HCT116 (cell line): Measurements from ENCODE around the gene SPRING1. TPM values are rescaled to one million over a fixed set of nuclear protein-coding genes. Genes with fewer than 3 reads are reported as not detected.

Experiments
- ATAC-seq: fragments of 200-7000 bp; cut with Tn5 transposase; 2 replicates; pipeline ENCODE4 v1.9.1; 2020; ENCODE audit warnings: mild to moderate bottlenecking, moderate library complexity
- BruUV-seq: library from RNA; stranded (reverse); fragments of 400-500 nt; replicated peaks from 2 replicates; lab custom pipeline; 2021; lab: Mats Ljungman, UMichigan
- CTCF ChIA-PET: fragments of 300-600 bp; sonication (Branson Sonifier 250); formaldehyde crosslinking; loops from one replicate; lab custom pipeline; 2021; ENCODE audit warnings: antibody characterized with exemption; lab: Charles Lee
- POLR2A ChIA-PET: fragments of 300-600, 350-600 bp; sonication (Branson Sonifier 250); formaldehyde crosslinking; loops from one replicate; lab custom pipeline; 2021; ENCODE audit warnings: antibody characterized with exemption; lab: Charles Lee
- RAD21 ChIA-PET, 2 experiments: fragments of 300-600 bp; sonication (Branson Sonifier 250); formaldehyde crosslinking; loops; one replicate each; lab custom pipeline; 2023; ENCODE audit warnings: low total read pairs in 2 of 2; ENCODE audit not compliant: uncharacterized antibody in 2 of 2, unreplicated experiment in 2 of 2, low non-redundant PET in 1 of 2; lab: Charles Lee
- DNase-seq: peaks from one replicate; pipeline ENCODE4 v3.0.0-alpha.2; 2010; ENCODE audit warnings: low read depth, low spot score
- H2AFZ ChIP-seq: fragments of 200-600 bp; shearing (Covaris generic), sonication (generic); 2 replicates; pipeline ENCODE4 v1.6.1; 2017; ENCODE audit warnings: low read depth, mixed run types, mixed read lengths, antibody characterized with exemption, low read length; ENCODE audit not compliant: poor library complexity, severe bottlenecking
- H3K27ac ChIP-seq: 2 replicates; pipeline ENCODE4 v1.5.1; 2012; ENCODE audit warnings: low read depth, low read length
- H3K27me3 ChIP-seq: fragments of 200-600 bp; sonication (generic); 2 replicates; pipeline ENCODE4 v1.6.1; 2016; ENCODE audit warnings: mixed run types, low read length, mixed read lengths; ENCODE audit not compliant: insufficient read depth
- H3K36me3 ChIP-seq, 2 experiments: fragments of 200-500 bp in 1 of 2; fragments of 200-600 bp in 1 of 2; sonication (Bioruptor generic) in 1 of 2; sonication (generic) in 1 of 2; 2 replicates each; pipeline versions ENCODE4 v1.5.1 to v1.6.1; 2014 to 2016; ENCODE audit warnings: low read length in 2 of 2, inconsistent platforms in 1 of 2, mixed read lengths in 1 of 2, mixed run types in 1 of 2; ENCODE audit not compliant: insufficient read depth in 2 of 2, control insufficient read depth in 1 of 2
- H3K4me1 ChIP-seq, 2 experiments: fragments of 200-600 bp in 1 of 2; sonication (generic) in 1 of 2; 2 replicates each; pipeline versions ENCODE4 v1.5.1 to v1.6.1; 2012 to 2017; ENCODE audit warnings: low read length in 2 of 2, inconsistent platforms in 1 of 2, mild to moderate bottlenecking in 1 of 2, mixed read lengths in 1 of 2, mixed run types in 1 of 2, moderate library complexity in 1 of 2; ENCODE audit not compliant: insufficient read depth in 2 of 2, control insufficient read depth in 1 of 2
- H3K4me2 ChIP-seq: fragments of 200-600 bp; sonication (generic); 2 replicates; pipeline ENCODE4 v1.6.1; 2017; ENCODE audit warnings: mixed run types, low read length, mixed read lengths
- H3K4me3 ChIP-seq, 2 experiments: fragments of 200-600 bp in 1 of 2; sonication (generic) in 1 of 2; replicated peaks in 1 of 2; 2 replicates each; pipeline ENCODE4 v1.5.1; 2011 to 2016; ENCODE audit warnings: low read length in 2 of 2, control low read depth in 1 of 2, low read depth in 1 of 2, mild to moderate bottlenecking in 1 of 2, mixed read lengths in 1 of 2, mixed run types in 1 of 2
- H3K79me2 ChIP-seq: fragments of 200-600 bp; sonication (generic); 2 replicates; pipeline ENCODE4 v1.6.1; 2017; ENCODE audit warnings: mild to moderate bottlenecking, mixed run types, low read length, moderate library complexity, mixed read lengths; ENCODE audit not compliant: insufficient read depth
- H3K9ac ChIP-seq: fragments of 200-600 bp; sonication (generic); 2 replicates; pipeline ENCODE4 v1.6.1; 2016; ENCODE audit warnings: low read length, mixed read lengths
- H3K9me2 ChIP-seq: fragments of 200-600 bp; sonication (generic), shearing (Covaris generic); 2 replicates; pipeline ENCODE4 v1.6.1; 2017; ENCODE audit warnings: mixed run types, mild to moderate bottlenecking, moderate library complexity; ENCODE audit not compliant: insufficient read depth
- H3K9me3 ChIP-seq, 2 experiments: fragments of 200-500 bp in 1 of 2; fragments of 200-600 bp in 1 of 2; sonication (Bioruptor generic) in 1 of 2; sonication (generic) in 1 of 2; 2 replicates each; pipeline ENCODE4 v1.6.1; 2014 to 2017; ENCODE audit warnings: low read length in 2 of 2, mixed read lengths in 2 of 2, inconsistent platforms in 1 of 2, low read depth in 1 of 2, mild to moderate bottlenecking in 1 of 2, mixed run types in 1 of 2, moderate library complexity in 1 of 2; ENCODE audit not compliant: control insufficient read depth in 1 of 2, insufficient read depth in 1 of 2
- H4K20me1 ChIP-seq: fragments of 200-600 bp; sonication (generic), shearing (Covaris generic); 2 replicates; pipeline ENCODE4 v1.6.1; 2017; ENCODE audit warnings: mixed run types, mild to moderate bottlenecking, moderate library complexity; ENCODE audit not compliant: insufficient read depth
- ATF3 ChIP-seq: IDR thresholded peaks from 2 replicates; pipeline ENCODE4 v1.6.1; 2012
- CBX3 ChIP-seq: IDR thresholded peaks from 2 replicates; pipeline ENCODE4 v1.6.1; 2012; ENCODE audit warnings: low read depth
- CEBPB ChIP-seq: IDR thresholded peaks from 2 replicates; pipeline ENCODE4 v1.6.1; 2012; ENCODE audit warnings: low read depth
- EGR1 ChIP-seq: IDR thresholded peaks from 2 replicates; pipeline ENCODE4 v1.6.1; 2012; ENCODE audit warnings: low read depth
- EZH2 ChIP-seq: fragments of 200-600 bp; sonication (generic); IDR thresholded peaks from 2 replicates; pipeline ENCODE4 v1.6.1; 2017; ENCODE audit warnings: antibody characterized with exemption, mixed run types
- FOSL1 ChIP-seq: IDR thresholded peaks from 2 replicates; pipeline ENCODE4 v1.6.1; 2012; ENCODE audit warnings: low read depth
- POLR2A ChIP-seq: IDR thresholded peaks from 2 replicates; pipeline ENCODE4 v1.7.0; 2011; ENCODE audit warnings: borderline replicate concordance; ENCODE audit not compliant: insufficient read depth, insufficient read length; ENCODE audit errors: extremely low read depth
- RAD21 ChIP-seq: IDR thresholded peaks from 2 replicates; pipeline ENCODE4 v1.6.1; 2012; ENCODE audit warnings: low read depth, mild to moderate bottlenecking
- SP1 ChIP-seq: IDR thresholded peaks from 2 replicates; pipeline ENCODE4 v1.6.1; 2012; ENCODE audit warnings: low read depth
- SRF ChIP-seq: IDR thresholded peaks from 2 replicates; pipeline ENCODE4 v1.6.1; 2012; ENCODE audit warnings: low read depth
- TCF7L2 ChIP-seq: IDR thresholded peaks from 2 replicates; pipeline ENCODE4 v1.7.0; 2011; ENCODE audit warnings: borderline replicate concordance, inconsistent platforms; ENCODE audit not compliant: insufficient read depth, insufficient read length; ENCODE audit errors: extremely low read depth
- YY1 ChIP-seq: IDR thresholded peaks from 2 replicates; pipeline ENCODE4 v1.6.1; 2011; ENCODE audit warnings: low read length, low read depth, moderate library complexity, mild to moderate bottlenecking; ENCODE audit not compliant: insufficient replicate concordance; ENCODE audit errors: extremely low read depth
- ZFX ChIP-seq: fragments of 450-650 bp; IDR thresholded peaks from 2 replicates; pipeline ENCODE4 v1.6.1; 2017
- ZNF274 ChIP-seq: fragments of 200-500 bp; sonication (Bioruptor generic); IDR thresholded peaks from 2 replicates; pipeline ENCODE4 v1.6.1; 2014; ENCODE audit warnings: mild to moderate bottlenecking, low read depth, low read length, inconsistent platforms
- intact Hi-C: fragments of 100-400 bp; cut with micrococcal nuclease; formaldehyde crosslinking; loops from 2 replicates; pipeline ENCODE4 v1.10.0; 2022
- total RNA-seq: library from RNA; stranded (reverse); gene quantifications from one replicate; pipeline ENCODE4 v1.2.1, GENCODE V29; 2021; ENCODE audit not compliant: unreplicated experiment
- TF ChIP-seq, protein P1 (sequence below), 3 experiments: fragments of 200-600 bp in 1 of 3; sonication (generic) in 1 of 3; IDR thresholded peaks in 2 of 3; conservative IDR thresholded peaks in 1 of 3; 2 replicates each; pipeline ENCODE4 v1.5.1; 2012 to 2017; ENCODE audit warnings: low read depth in 2 of 3, low read length in 2 of 3, antibody characterized with exemption in 1 of 3, borderline replicate concordance in 1 of 3, control low read depth in 1 of 3, mild to moderate bottlenecking in 1 of 3, mixed read lengths in 1 of 3, mixed run types in 1 of 3, moderate library complexity in 1 of 3; ENCODE audit not compliant: insufficient read depth in 1 of 3
- TF ChIP-seq, protein P2 (sequence below): IDR thresholded peaks from 2 replicates; pipeline ENCODE4 v1.6.1; 2012; ENCODE audit warnings: low read depth
- TF ChIP-seq, protein P3 (sequence below): IDR thresholded peaks from 2 replicates; pipeline ENCODE4 v1.6.1; 2012

The SPRING1 gene
- total RNA-seq, 1 experiment from 2014 or later: 28.5 TPM

DNA sequence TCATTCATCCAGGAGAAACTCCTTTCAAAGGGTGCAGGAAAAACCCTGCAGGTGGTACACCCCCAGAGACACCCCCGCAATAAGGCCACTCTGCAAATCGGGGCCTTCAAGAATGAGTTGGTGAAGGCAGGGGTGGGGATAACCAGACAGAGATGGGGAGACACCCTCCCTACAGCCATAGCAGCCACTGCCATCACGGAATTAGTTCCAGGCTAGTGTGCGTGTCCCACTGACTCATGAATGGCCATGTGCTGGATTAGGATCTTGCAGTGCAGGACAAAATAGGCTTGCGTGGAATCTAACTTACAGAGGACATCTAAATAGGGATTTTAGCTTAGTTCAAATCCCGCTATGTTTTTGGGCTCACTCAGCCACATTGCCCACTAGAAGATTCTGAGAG is 37.8 kb downstream of the SPRING1 start:
- TF ChIP-seq RAD21 (no peak), YY1 (no peak), CEBPB (no peak), SP1 (no peak), TCF7L2 (no peak), FOSL1 (no peak), ZFX (no peak), POLR2A (no peak), SRF (no peak), ZNF274 (no peak), EZH2 (no peak), CBX3 (no peak), ATF3 (no peak), EGR1 (no peak)
- TF ChIP-seq, protein P1, sequence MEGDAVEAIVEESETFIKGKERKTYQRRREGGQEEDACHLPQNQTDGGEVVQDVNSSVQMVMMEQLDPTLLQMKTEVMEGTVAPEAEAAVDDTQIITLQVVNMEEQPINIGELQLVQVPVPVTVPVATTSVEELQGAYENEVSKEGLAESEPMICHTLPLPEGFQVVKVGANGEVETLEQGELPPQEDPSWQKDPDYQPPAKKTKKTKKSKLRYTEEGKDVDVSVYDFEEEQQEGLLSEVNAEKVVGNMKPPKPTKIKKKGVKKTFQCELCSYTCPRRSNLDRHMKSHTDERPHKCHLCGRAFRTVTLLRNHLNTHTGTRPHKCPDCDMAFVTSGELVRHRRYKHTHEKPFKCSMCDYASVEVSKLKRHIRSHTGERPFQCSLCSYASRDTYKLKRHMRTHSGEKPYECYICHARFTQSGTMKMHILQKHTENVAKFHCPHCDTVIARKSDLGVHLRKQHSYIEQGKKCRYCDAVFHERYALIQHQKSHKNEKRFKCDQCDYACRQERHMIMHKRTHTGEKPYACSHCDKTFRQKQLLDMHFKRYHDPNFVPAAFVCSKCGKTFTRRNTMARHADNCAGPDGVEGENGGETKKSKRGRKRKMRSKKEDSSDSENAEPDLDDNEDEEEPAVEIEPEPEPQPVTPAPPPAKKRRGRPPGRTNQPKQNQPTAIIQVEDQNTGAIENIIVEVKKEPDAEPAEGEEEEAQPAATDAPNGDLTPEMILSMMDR (IDR thresholded peaks at IDR 0.05 in 2 of 3, conservative IDR thresholded peaks at IDR 0.05 in 1 of 3; ENCODE audit: borderline replicate concordance in 1 of 3, insufficient read depth in 1 of 3, low read depth in 2 of 3, low read length in 2 of 3): no peak
- TF ChIP-seq, protein P2, sequence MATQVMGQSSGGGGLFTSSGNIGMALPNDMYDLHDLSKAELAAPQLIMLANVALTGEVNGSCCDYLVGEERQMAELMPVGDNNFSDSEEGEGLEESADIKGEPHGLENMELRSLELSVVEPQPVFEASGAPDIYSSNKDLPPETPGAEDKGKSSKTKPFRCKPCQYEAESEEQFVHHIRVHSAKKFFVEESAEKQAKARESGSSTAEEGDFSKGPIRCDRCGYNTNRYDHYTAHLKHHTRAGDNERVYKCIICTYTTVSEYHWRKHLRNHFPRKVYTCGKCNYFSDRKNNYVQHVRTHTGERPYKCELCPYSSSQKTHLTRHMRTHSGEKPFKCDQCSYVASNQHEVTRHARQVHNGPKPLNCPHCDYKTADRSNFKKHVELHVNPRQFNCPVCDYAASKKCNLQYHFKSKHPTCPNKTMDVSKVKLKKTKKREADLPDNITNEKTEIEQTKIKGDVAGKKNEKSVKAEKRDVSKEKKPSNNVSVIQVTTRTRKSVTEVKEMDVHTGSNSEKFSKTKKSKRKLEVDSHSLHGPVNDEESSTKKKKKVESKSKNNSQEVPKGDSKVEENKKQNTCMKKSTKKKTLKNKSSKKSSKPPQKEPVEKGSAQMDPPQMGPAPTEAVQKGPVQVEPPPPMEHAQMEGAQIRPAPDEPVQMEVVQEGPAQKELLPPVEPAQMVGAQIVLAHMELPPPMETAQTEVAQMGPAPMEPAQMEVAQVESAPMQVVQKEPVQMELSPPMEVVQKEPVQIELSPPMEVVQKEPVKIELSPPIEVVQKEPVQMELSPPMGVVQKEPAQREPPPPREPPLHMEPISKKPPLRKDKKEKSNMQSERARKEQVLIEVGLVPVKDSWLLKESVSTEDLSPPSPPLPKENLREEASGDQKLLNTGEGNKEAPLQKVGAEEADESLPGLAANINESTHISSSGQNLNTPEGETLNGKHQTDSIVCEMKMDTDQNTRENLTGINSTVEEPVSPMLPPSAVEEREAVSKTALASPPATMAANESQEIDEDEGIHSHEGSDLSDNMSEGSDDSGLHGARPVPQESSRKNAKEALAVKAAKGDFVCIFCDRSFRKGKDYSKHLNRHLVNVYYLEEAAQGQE: no peak
- TF ChIP-seq, protein P3, sequence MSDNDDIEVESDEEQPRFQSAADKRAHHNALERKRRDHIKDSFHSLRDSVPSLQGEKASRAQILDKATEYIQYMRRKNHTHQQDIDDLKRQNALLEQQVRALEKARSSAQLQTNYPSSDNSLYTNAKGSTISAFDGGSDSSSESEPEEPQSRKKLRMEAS: no peak
- TF ChIP-seq, all 23 proteins: peak for 0
- CTCF ChIA-PET: interaction anchor here (0.6 kb wide), 1 partner anchor 243 kb away, joined by 3 read pairs; no protein-coding TSS in a partner anchor
- no peak overlapping the region for H3K4me3 ChIP-seq
- H3K4me2 ChIP-seq: no peak overlapping the region
- no peaks in the 10 kb centered on the region for H3K79me2 ChIP-seq
- H4K20me1 ChIP-seq: no peaks in the 10 kb centered on the region
- ATAC-seq (no peak), DNase-seq (no peak)
- intact Hi-C loops: loop anchor here (10.0 kb wide), 1 partner anchor 455 kb away; no protein-coding TSS in a partner anchor
- H3K27me3 ChIP-seq: no peaks in the 10 kb centered on the region
- H3K27ac ChIP-seq: no peak overlapping the region
- H3K9ac ChIP-seq: no peak overlapping the region
- no peaks in the 10 kb centered on the region for H3K36me3 ChIP-seq
- H3K9me2 ChIP-seq: no peaks in the 10 kb centered on the region
- BruUV-seq: no TSS peak
- POLR2A ChIA-PET: no interaction called here
- no peaks in the 10 kb centered on the region for H3K9me3 ChIP-seq
- H3K4me1 ChIP-seq: peaks cover 0 to 4% of the 10 kb centered on the region in 2 experiments; a peak in 1 of 4 replicates
- RAD21 ChIA-PET: no interaction called here
- no peak overlapping the region for H2AFZ ChIP-seq
